HepG2 (cell line): ENCODE data around the gene MAMSTR. TPM values are rescaled to one million over a fixed set of nuclear protein-coding genes. Genes with fewer than 3 reads are reported as not detected.

Experiments used
- polyA plus RNA-seq, 8 experiments: library from polyadenylated mRNA; depleted of rRNA in 3 of 8; stranded (reverse) in 7 of 8; unstranded in 1 of 8; fragments of >200 nt; fragmentation: Illumina TruSeq in 4 of 8; extraction: Trizol in 4 of 8; gene quantifications; 2 replicates each; pipeline versions ENCODE4 v1.2.1 to v1.2.3, GENCODE V29; 2011 to 2016; ENCODE audit warnings: low read depth in 4 of 8, missing spikeins in 1 of 8, mixed read lengths in 1 of 8; ENCODE audit not compliant: insufficient read depth in 1 of 8
- total RNA-seq, 5 experiments: library from RNA; depleted of rRNA; stranded (reverse); fragments of >200 nt; fragmentation: Illumina TruSeq; extraction: Trizol; gene quantifications; 2 replicates each; pipeline ENCODE4 v1.2.3, GENCODE V29; 2016; ENCODE audit warnings: low read depth in 1 of 5

Gene MAMSTR
- total and polyA plus RNA-seq, 2 of the 13 experiments (the other 11 are each of a cell fraction or from before 2014, with no cell fraction given): 2.2 to 2.4 TPM

Other genes starting within 250 kb of the MAMSTR start
- 0.22 and 0.29 TPM in 2 replicates for gene LMTK3, start 207.9 kb downstream of the MAMSTR start, total RNA-seq (2016; rRNA removed; fragmentation: Illumina TruSeq; extraction: Trizol)
- 0.18 and 0.30 TPM in 2 replicates for gene LMTK3, start 207.9 kb downstream of the MAMSTR start, polyA plus RNA-seq (2011; rRNA removed)
- gene SULT2B1, start 167.6 kb downstream of the MAMSTR start, total RNA-seq (2016; rRNA removed; fragmentation: Illumina TruSeq; extraction: Trizol): not detected in 2 replicates
- 0.07 and 0.13 TPM in 2 replicates for gene SULT2B1, start 167.6 kb downstream of the MAMSTR start, polyA plus RNA-seq (2011; rRNA removed)
- not detected in 2 replicates for gene SPACA4, start 113.0 kb downstream of the MAMSTR start, total RNA-seq (2016; rRNA removed; fragmentation: Illumina TruSeq; extraction: Trizol)
- not detected in 2 replicates for gene SPACA4, start 113.0 kb downstream of the MAMSTR start, polyA plus RNA-seq (2011; rRNA removed)
- 0.60 TPM in 1 of 2 replicates, not detected in the other for gene FAM83E, start 104.6 kb downstream of the MAMSTR start, total RNA-seq (2016; rRNA removed; fragmentation: Illumina TruSeq; extraction: Trizol)
- 0.13 and 0.18 TPM in 2 replicates for gene FAM83E, start 104.6 kb downstream of the MAMSTR start, polyA plus RNA-seq (2011; rRNA removed)
- gene RPL18, start 100.5 kb downstream of the MAMSTR start, total RNA-seq (2016; rRNA removed; fragmentation: Illumina TruSeq; extraction: Trizol): 1,485 and 1,498 TPM in 2 replicates
- 1,639 and 1,894 TPM in 2 replicates for gene RPL18, start 100.5 kb downstream of the MAMSTR start, polyA plus RNA-seq (2011; rRNA removed)
- gene SPHK2, start 100.2 kb downstream of the MAMSTR start, total RNA-seq (2016; rRNA removed; fragmentation: Illumina TruSeq; extraction: Trizol): 11.1 and 14.4 TPM in 2 replicates
- 2.9 and 4.5 TPM in 2 replicates for gene SPHK2, start 100.2 kb downstream of the MAMSTR start, polyA plus RNA-seq (2011; rRNA removed)
- gene DBP, start 82.3 kb downstream of the MAMSTR start, total RNA-seq (2016; rRNA removed; fragmentation: Illumina TruSeq; extraction: Trizol): 5.5 and 5.8 TPM in 2 replicates
- gene DBP, start 82.3 kb downstream of the MAMSTR start, polyA plus RNA-seq (2011; rRNA removed): 1.7 and 2.1 TPM in 2 replicates
- gene CA11, start 73.5 kb downstream of the MAMSTR start, total RNA-seq (2016; rRNA removed; fragmentation: Illumina TruSeq; extraction: Trizol): 0.24 and 0.58 TPM in 2 replicates
- 0.41 and 1.4 TPM in 2 replicates for gene CA11, start 73.5 kb downstream of the MAMSTR start, polyA plus RNA-seq (2011; rRNA removed)
- not detected in 2 replicates for gene NTN5, start 46.7 kb downstream of the MAMSTR start, total RNA-seq (2016; rRNA removed; fragmentation: Illumina TruSeq; extraction: Trizol)
- gene NTN5, start 46.7 kb downstream of the MAMSTR start, polyA plus RNA-seq (2011; rRNA removed): 0.03 and 0.05 TPM in 2 replicates
- gene FUT2, start 23.8 kb downstream of the MAMSTR start, total RNA-seq (2016; rRNA removed; fragmentation: Illumina TruSeq; extraction: Trizol): 0.07 TPM in 1 of 2 replicates, not detected in the other
- gene FUT2, start 23.8 kb downstream of the MAMSTR start, polyA plus RNA-seq (2011; rRNA removed): 0.10 TPM in 1 of 2 replicates, not detected in the other
- 0.44 and 0.49 TPM in 2 replicates for gene RASIP1, start 20.9 kb upstream of the MAMSTR start, total RNA-seq (2016; rRNA removed; fragmentation: Illumina TruSeq; extraction: Trizol)
- gene RASIP1, start 20.9 kb upstream of the MAMSTR start, polyA plus RNA-seq (2011; rRNA removed): 0.58 and 1.1 TPM in 2 replicates
- 0.22 TPM in 1 of 2 replicates, not detected in the other for gene IZUMO1, start 27.2 kb upstream of the MAMSTR start, total RNA-seq (2016; rRNA removed; fragmentation: Illumina TruSeq; extraction: Trizol)
- gene IZUMO1, start 27.2 kb upstream of the MAMSTR start, polyA plus RNA-seq (2011; rRNA removed): 0.07 and 0.16 TPM in 2 replicates
- gene FUT1, start 32.9 kb upstream of the MAMSTR start, total RNA-seq (2016; rRNA removed; fragmentation: Illumina TruSeq; extraction: Trizol): 0.07 TPM in 2 replicates
- gene FUT1, start 32.9 kb upstream of the MAMSTR start, polyA plus RNA-seq (2011; rRNA removed): 1.1 and 1.5 TPM in 2 replicates
- gene FGF21, start 35.8 kb upstream of the MAMSTR start, total RNA-seq (2016; rRNA removed; fragmentation: Illumina TruSeq; extraction: Trizol): not detected in 2 replicates
- gene FGF21, start 35.8 kb upstream of the MAMSTR start, polyA plus RNA-seq (2011; rRNA removed): 0.17 TPM in 2 replicates
- gene BCAT2, start 91.3 kb upstream of the MAMSTR start, total RNA-seq (2016; rRNA removed; fragmentation: Illumina TruSeq; extraction: Trizol): 2.3 and 2.5 TPM in 2 replicates
- 3.6 TPM in 2 replicates for gene BCAT2, start 91.3 kb upstream of the MAMSTR start, polyA plus RNA-seq (2011; rRNA removed)
- 0.53 and 0.58 TPM in 2 replicates for gene HSD17B14, start 116.8 kb upstream of the MAMSTR start, total RNA-seq (2016; rRNA removed; fragmentation: Illumina TruSeq; extraction: Trizol)
- 1.2 and 1.8 TPM in 2 replicates for gene HSD17B14, start 116.8 kb upstream of the MAMSTR start, polyA plus RNA-seq (2011; rRNA removed)
- gene PLEKHA4, start 148.9 kb upstream of the MAMSTR start, total RNA-seq (2016; rRNA removed; fragmentation: Illumina TruSeq; extraction: Trizol): 4.3 and 6.0 TPM in 2 replicates
- 4.8 and 6.0 TPM in 2 replicates for gene PLEKHA4, start 148.9 kb upstream of the MAMSTR start, polyA plus RNA-seq (2011; rRNA removed)
- gene PPP1R15A, start 152.7 kb upstream of the MAMSTR start, total RNA-seq (2016; rRNA removed; fragmentation: Illumina TruSeq; extraction: Trizol): 7.8 and 18.5 TPM in 2 replicates
- gene PPP1R15A, start 152.7 kb upstream of the MAMSTR start, polyA plus RNA-seq (2011; rRNA removed): 15.2 and 15.6 TPM in 2 replicates
- not detected in 2 replicates for gene TULP2, start 179.0 kb upstream of the MAMSTR start, total RNA-seq (2016; rRNA removed; fragmentation: Illumina TruSeq; extraction: Trizol)
- gene TULP2, start 179.0 kb upstream of the MAMSTR start, polyA plus RNA-seq (2011; rRNA removed): 0.04 and 0.08 TPM in 2 replicates
- 34.3 and 82.3 TPM in 2 replicates for gene NUCB1, start 180.6 kb upstream of the MAMSTR start, total RNA-seq (2016; rRNA removed; fragmentation: Illumina TruSeq; extraction: Trizol)
- gene NUCB1, start 180.6 kb upstream of the MAMSTR start, polyA plus RNA-seq (2011; rRNA removed): 106 and 144 TPM in 2 replicates
- 0.13 and 0.29 TPM in 2 replicates for gene DHDH, start 214.0 kb upstream of the MAMSTR start, total RNA-seq (2016; rRNA removed; fragmentation: Illumina TruSeq; extraction: Trizol)
- 0.91 and 1.9 TPM in 2 replicates for gene DHDH, start 214.0 kb upstream of the MAMSTR start, polyA plus RNA-seq (2011; rRNA removed)
- 167 and 176 TPM in 2 replicates for gene BAX, start 235.2 kb upstream of the MAMSTR start, total RNA-seq (2016; rRNA removed; fragmentation: Illumina TruSeq; extraction: Trizol)
- 139 and 164 TPM in 2 replicates for gene BAX, start 235.2 kb upstream of the MAMSTR start, polyA plus RNA-seq (2011; rRNA removed)
- 3,909 and 8,800 TPM in 2 replicates for gene FTL, start 245.6 kb upstream of the MAMSTR start, total RNA-seq (2016; rRNA removed; fragmentation: Illumina TruSeq; extraction: Trizol)
- 2,513 and 2,721 TPM in 2 replicates for gene FTL, start 245.6 kb upstream of the MAMSTR start, polyA plus RNA-seq (2011; rRNA removed)